Hepatocyte (in vitro differentiated cells): ENCODE data around the gene RANGAP1. TPM values are rescaled to one million over a fixed set of nuclear protein-coding genes. Genes with fewer than 3 reads are reported as not detected.
A peak's percentile ranks its signal among the peaks of the same experiment; 100 is the strongest.

Experiments
- DNase-seq: peaks from one replicate; pipeline ENCODE4 v3.0.0-alpha.2; 2016; ENCODE audit warnings: low spot score
- H2AFZ ChIP-seq: fragments of 200-600 bp; sonication (generic); 2 replicates; pipeline ENCODE4 v1.6.0; 2016; ENCODE audit warnings: antibody characterized with exemption, mild to moderate bottlenecking
- H3K27ac ChIP-seq: fragments of 200-600 bp; sonication (generic); 2 replicates; pipeline ENCODE4 v1.5.1; 2016; ENCODE audit warnings: mild to moderate bottlenecking
- H3K27me3 ChIP-seq: fragments of 200-600 bp; sonication (generic); 2 replicates; pipeline ENCODE4 v1.6.1; 2016
- H3K36me3 ChIP-seq: fragments of 200-600 bp; sonication (generic); replicated peaks from 2 replicates; pipeline ENCODE4 v1.5.1; 2016; ENCODE audit warnings: low read depth; ENCODE audit not compliant: insufficient read depth
- H3K4me1 ChIP-seq: fragments of 200-600 bp; sonication (generic); 2 replicates; pipeline ENCODE4 v1.5.1; 2016; ENCODE audit warnings: mild to moderate bottlenecking, moderate library complexity; ENCODE audit not compliant: insufficient read depth
- H3K4me2 ChIP-seq: fragments of 200-600 bp; sonication (generic); 2 replicates; pipeline ENCODE4 v1.6.0; 2016
- H3K4me3 ChIP-seq: fragments of 200-600 bp; sonication (generic); 2 replicates; pipeline ENCODE4 v1.5.1; 2016; ENCODE audit warnings: mild to moderate bottlenecking
- H3K79me2 ChIP-seq: fragments of 200-600 bp; sonication (generic); 2 replicates; pipeline ENCODE4 v1.6.0; 2017; ENCODE audit warnings: mild to moderate bottlenecking
- H3K9me2 ChIP-seq: fragments of 200-600 bp; sonication (generic); replicated peaks from 2 replicates; pipeline ENCODE4 v1.6.0; 2017; ENCODE audit warnings: mild to moderate bottlenecking; ENCODE audit not compliant: insufficient read depth
- H3K9me3 ChIP-seq: fragments of 200-600 bp; sonication (generic); 2 replicates; pipeline ENCODE4 v1.5.1; 2016; ENCODE audit warnings: low read depth, mild to moderate bottlenecking
- H4K20me1 ChIP-seq: fragments of 200-600 bp; sonication (generic); 2 replicates; pipeline ENCODE4 v1.6.0; 2016; ENCODE audit warnings: mild to moderate bottlenecking; ENCODE audit not compliant: insufficient read depth, poor library complexity, severe bottlenecking
- CTCF ChIP-seq: fragments of 200-600 bp; sonication (generic); IDR thresholded peaks from 2 replicates; pipeline ENCODE4 v1.5.1; 2016; ENCODE audit warnings: antibody characterized with exemption, mild to moderate bottlenecking; ENCODE audit not compliant: poor library complexity
- EZH2 ChIP-seq: fragments of 200-600 bp; sonication (generic); IDR thresholded peaks from 2 replicates; pipeline ENCODE4 v1.6.1; 2016; ENCODE audit warnings: antibody characterized with exemption, mild to moderate bottlenecking, borderline replicate concordance
- EZH2phosphoT487 ChIP-seq: fragments of 200-600 bp; sonication (generic); IDR thresholded peaks from one replicate; pipeline ENCODE4 v1.6.1; 2018; ENCODE audit warnings: antibody characterized with exemption, mild to moderate bottlenecking, low read depth, moderate library complexity; ENCODE audit not compliant: unreplicated experiment, severe bottlenecking
- WGBS: methylation state at CpG from one replicate; pipeline ENCODE4 v1.1.6; 2016; ENCODE audit warnings: low lambda C conversion rate; ENCODE audit errors: missing lambda C conversion rate; 5-methylcytosine and 5-hydroxymethylcytosine counted together
- polyA plus RNA-seq: library from polyadenylated mRNA; unstranded; fragments of >200 nt; fragmentation: Nextera tagmentation; extraction: Ambion mirVana; gene quantifications from 2 replicates; pipeline ENCODE4 v1.2.1, GENCODE V29; 2016
- total RNA-seq: library from RNA; depleted of rRNA; stranded (reverse); fragments of >200 nt; gene quantifications from 2 replicates; pipeline ENCODE4 v1.2.3, GENCODE V29; 2014

The RANGAP1 gene
- total and polyA plus RNA-seq, 2 experiments from 2014 or later: 35.2 to 38.1 TPM

DNA sequence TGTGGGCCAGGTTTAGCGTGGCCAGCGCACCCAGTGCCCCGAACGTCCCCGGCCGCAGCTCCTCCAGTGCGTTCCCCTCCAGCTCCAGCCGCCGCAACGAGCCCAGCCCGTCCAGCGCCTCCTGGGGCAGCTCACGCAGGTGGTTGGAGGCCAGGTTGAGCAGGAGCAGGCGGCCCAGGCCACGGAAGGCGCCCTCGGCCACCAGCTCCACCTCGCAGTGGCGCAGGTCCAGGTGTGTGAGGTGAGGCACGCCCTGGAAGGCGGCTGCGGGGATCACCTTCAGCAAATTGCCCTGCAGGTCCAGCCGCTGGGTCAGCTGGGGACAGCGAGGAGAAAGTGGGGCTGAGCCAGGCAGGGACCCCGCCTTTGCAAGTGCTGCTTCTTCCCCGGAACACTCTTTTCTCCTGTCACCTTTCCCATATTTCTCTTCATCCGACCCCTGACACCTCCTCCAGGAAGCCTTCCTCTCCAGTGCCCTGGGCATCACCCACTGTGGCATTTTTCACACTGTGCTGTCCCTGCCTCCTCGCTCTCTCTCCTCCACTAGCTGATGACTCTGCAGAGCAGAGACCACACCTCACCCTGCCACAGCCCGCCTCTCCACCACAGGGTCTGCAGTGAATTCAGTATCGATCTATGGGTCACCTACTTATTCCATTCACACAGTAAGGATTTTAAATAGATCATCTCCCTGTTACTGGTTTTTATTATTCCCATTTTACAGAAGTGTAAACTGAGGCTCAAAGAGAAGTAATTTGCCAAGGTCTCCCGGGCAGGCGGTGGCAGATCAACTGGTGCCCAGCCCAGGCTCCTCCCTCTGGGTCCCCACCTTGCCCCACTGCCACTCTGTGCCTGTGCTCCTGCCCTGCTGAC lies 47.2 kb downstream of the RANGAP1 start:
- H3K4me2 ChIP-seq: peak overlapping the region; percentile 74
- H3K4me3 ChIP-seq: no peak overlapping the region

DNA sequence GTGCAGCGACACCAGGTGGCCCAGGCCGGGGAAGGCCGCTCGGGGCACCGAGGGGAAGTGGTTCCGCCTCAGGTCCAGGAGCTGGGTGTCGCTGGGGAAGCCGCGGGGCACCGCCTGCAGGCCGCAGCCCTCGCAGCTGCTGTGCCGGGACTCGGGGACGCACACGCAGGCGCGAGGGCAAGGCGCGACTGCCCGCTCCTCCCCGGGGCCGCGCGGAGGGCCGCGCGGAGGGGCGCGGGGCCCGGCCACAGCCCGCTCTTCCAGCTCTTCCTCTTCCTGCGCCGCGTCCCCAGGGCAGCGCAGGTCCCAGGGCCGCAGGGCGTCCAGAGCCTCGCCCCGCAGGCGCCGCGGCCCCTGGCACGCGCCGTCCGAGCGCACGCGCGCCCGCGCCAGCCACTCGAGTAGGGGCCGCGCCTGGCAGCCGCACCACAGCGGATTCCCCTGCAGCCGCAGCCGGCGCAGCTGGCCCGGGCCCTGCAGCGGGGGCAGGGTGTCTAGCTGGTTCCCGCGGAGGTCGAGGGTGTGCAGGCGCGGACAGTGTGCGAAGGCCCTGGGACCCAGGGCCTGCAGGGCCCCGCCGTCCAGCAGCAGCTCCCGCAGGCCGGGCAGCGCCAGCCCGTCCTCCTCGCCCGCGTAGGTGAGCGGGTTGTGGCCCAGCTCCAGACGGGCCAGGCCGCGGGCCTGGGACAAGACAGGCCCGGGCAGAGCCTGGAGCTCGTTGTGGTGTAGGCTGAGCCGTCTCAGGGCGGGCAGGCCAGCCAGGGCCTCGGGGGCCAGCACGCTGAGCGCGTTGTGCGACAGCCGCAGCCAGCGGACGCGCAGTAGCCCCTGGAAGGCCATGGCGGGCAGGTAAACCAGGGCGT lies 48.0 kb downstream of the RANGAP1 start:
- Histone ChIP-seq H3K27me3 (no peaks in the 10 kb centered on the region), H3K4me3 (peak overlapping the region; percentile 52), H3K27ac (no peak overlapping the region), H3K9me3 (no peaks in the 10 kb centered on the region), H3K79me2 (no peaks in the 10 kb centered on the region), H3K9me2 (no peaks in the 10 kb centered on the region), H3K36me3 (no peaks in the 10 kb centered on the region), H3K4me2 (peak overlapping the region; percentile 74), H3K4me1 (peaks cover 4% of the 10 kb centered on the region), H4K20me1 (no peaks in the 10 kb centered on the region), H2AFZ (peak overlapping the region; percentile 53)
- 32% methylated on average over 84 of the region's 97 CpGs for WGBS
- peak; percentile 87 for DNase-seq
- TF ChIP-seq EZH2 (no peak), CTCF (peak; percentile 64)

More for the DNA sequence above, 47.2 kb downstream of the RANGAP1 start:
- H3K9me3 ChIP-seq: no peaks in the 10 kb centered on the region
- H2AFZ ChIP-seq: no peak overlapping the region
- WGBS: 97% methylated on average over 30 of the region's 32 CpGs
- no peaks in the 10 kb centered on the region for H3K9me2 ChIP-seq
- no peaks in the 10 kb centered on the region for H3K27me3 ChIP-seq
- DNase-seq: no peak
- H3K36me3 ChIP-seq: no peaks in the 10 kb centered on the region
- H3K79me2 ChIP-seq: no peaks in the 10 kb centered on the region
- peaks cover 4% of the 10 kb centered on the region for H3K4me1 ChIP-seq
- TF ChIP-seq EZH2 (no peak), CTCF (no peak), EZH2phosphoT487 (no peak)
- H4K20me1 ChIP-seq: no peaks in the 10 kb centered on the region
- no peak overlapping the region for H3K27ac ChIP-seq

DNA sequence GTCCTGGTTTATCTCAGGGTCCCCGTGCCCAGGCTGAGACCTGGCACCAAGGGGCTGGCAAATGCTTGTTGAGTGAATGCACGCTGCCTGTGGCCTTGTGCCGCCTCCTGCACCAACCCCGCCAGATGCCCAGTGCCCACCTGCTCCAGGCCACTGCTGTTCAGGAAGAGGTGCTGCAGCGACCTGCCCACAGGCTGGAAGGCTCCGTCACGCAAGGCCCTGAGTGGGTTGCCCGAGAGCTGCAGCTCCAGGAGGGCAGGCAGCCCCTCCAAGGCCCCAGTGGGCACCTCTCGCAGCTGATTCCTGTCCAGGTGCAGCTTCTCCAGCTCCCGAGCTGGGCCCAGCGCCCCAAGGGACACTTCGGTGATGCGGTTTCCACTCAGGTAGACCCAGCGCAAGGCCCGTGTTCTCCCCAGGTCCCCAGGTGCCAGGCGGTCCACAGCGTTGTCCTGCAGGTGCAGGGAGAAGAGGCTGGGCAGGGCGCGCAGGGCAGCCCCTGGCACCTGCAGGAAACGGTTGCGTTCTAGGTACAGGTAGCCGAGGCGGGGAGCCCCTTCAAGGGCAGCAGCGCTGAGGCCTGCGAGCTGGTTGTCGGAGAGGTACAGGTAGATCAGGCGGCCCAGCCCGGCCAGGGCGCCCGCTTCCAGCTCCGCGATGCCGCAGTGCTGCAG lies 48.8 kb downstream of the RANGAP1 start:
- no peak for DNase-seq
- H3K4me2 ChIP-seq: peak overlapping the region; percentile 74

More for the DNA sequence above, 48.8 kb downstream of the RANGAP1 start:
- no peak for TF ChIP-seq CTCF
- no peak for TF ChIP-seq EZH2phosphoT487
- no peak for TF ChIP-seq EZH2
- Histone ChIP-seq H3K36me3 (no peaks in the 10 kb centered on the region), H3K9me3 (no peaks in the 10 kb centered on the region), H3K9me2 (no peaks in the 10 kb centered on the region), H3K4me3 (no peak overlapping the region), H2AFZ (peak overlapping the region; percentile 53), H3K27me3 (no peaks in the 10 kb centered on the region), H3K27ac (no peak overlapping the region), H4K20me1 (no peaks in the 10 kb centered on the region), H3K79me2 (no peaks in the 10 kb centered on the region), H3K4me1 (peaks cover 4% of the 10 kb centered on the region)
- WGBS: 62% methylated on average over 32 of the region's 33 CpGs
